KMS-11 (cell line): ENCODE results near the gene TTC28.

Experiments used
- H2AFZ ChIP-seq: fragments of 200-600 bp; sonication (generic); 2 replicates; pipeline ENCODE4 v1.6.1; 2016; ENCODE audit warnings: antibody characterized with exemption, mixed run types, low read depth
- H3K27ac ChIP-seq: fragments of 200-600 bp; sonication (generic); 2 replicates; pipeline ENCODE4 v1.6.1; 2016; ENCODE audit warnings: mild to moderate bottlenecking, mixed run types
- H3K27me3 ChIP-seq: fragments of 200-600 bp; sonication (generic); 2 replicates; pipeline ENCODE4 v1.6.1; 2017; ENCODE audit warnings: mild to moderate bottlenecking, low read depth, mixed run types, moderate library complexity; ENCODE audit not compliant: insufficient read depth
- H3K36me3 ChIP-seq: fragments of 200-600 bp; sonication (generic); 2 replicates; pipeline ENCODE4 v1.6.1; 2017; ENCODE audit warnings: mild to moderate bottlenecking, mixed run types; ENCODE audit not compliant: insufficient read depth
- H3K4me1 ChIP-seq: fragments of 200-600 bp; sonication (generic); 2 replicates; pipeline ENCODE4 v1.6.1; 2016; ENCODE audit warnings: mild to moderate bottlenecking, low read depth, mixed run types; ENCODE audit not compliant: poor library complexity, severe bottlenecking
- H3K4me2 ChIP-seq: fragments of 200-600 bp; sonication (generic); 2 replicates; pipeline ENCODE4 v1.7.0; 2016; ENCODE audit warnings: mild to moderate bottlenecking, mixed run types
- H3K4me3 ChIP-seq: fragments of 200-600 bp; sonication (generic); IDR thresholded peaks from 2 replicates; pipeline ENCODE4 v1.6.1; 2017; ENCODE audit warnings: low read depth, low read length, mixed read lengths; ENCODE audit not compliant: insufficient read depth
- H3K79me2 ChIP-seq: fragments of 200-600 bp; sonication (generic); 2 replicates; pipeline ENCODE4 v1.6.1; 2016; ENCODE audit warnings: low read depth, mixed run types; ENCODE audit not compliant: insufficient read depth
- H3K9ac ChIP-seq: fragments of 200-600 bp; sonication (generic); 2 replicates; pipeline ENCODE4 v1.6.1; 2016; ENCODE audit warnings: mild to moderate bottlenecking, mixed run types
- H4K20me1 ChIP-seq: fragments of 200-600 bp; sonication (generic); 2 replicates; pipeline ENCODE4 v1.6.1; 2016; ENCODE audit warnings: mild to moderate bottlenecking, mixed run types; ENCODE audit not compliant: insufficient read depth
- TF ChIP-seq, protein P1 (sequence below): fragments of 200-600 bp; sonication (generic); conservative IDR thresholded peaks from 2 replicates; pipeline ENCODE4 v1.6.1; 2017; ENCODE audit warnings: low read depth, mild to moderate bottlenecking, antibody characterized with exemption, low read length, moderate library complexity, mixed read lengths

TTC28 gene

GRCh38 chr22:28297504-28297903 lies 382.1 kb downstream of the TTC28 start:
- H3K79me2 ChIP-seq: no peaks in the 10 kb centered on the region
- H2AFZ ChIP-seq: no peak overlapping the region
- no peak overlapping the region for H3K9ac ChIP-seq
- TF ChIP-seq, protein P1, sequence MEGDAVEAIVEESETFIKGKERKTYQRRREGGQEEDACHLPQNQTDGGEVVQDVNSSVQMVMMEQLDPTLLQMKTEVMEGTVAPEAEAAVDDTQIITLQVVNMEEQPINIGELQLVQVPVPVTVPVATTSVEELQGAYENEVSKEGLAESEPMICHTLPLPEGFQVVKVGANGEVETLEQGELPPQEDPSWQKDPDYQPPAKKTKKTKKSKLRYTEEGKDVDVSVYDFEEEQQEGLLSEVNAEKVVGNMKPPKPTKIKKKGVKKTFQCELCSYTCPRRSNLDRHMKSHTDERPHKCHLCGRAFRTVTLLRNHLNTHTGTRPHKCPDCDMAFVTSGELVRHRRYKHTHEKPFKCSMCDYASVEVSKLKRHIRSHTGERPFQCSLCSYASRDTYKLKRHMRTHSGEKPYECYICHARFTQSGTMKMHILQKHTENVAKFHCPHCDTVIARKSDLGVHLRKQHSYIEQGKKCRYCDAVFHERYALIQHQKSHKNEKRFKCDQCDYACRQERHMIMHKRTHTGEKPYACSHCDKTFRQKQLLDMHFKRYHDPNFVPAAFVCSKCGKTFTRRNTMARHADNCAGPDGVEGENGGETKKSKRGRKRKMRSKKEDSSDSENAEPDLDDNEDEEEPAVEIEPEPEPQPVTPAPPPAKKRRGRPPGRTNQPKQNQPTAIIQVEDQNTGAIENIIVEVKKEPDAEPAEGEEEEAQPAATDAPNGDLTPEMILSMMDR: no peak
- no peak overlapping the region; the same call in 1 of the 2 replicates for H3K27ac ChIP-seq
- H3K36me3 ChIP-seq: no peaks in the 10 kb centered on the region
- H3K27me3 ChIP-seq: peaks cover 14% of the 10 kb centered on the region; the same call in 1 of the 2 replicates
- peak overlapping the region; percentile 60 for H3K4me2 ChIP-seq
- no peak overlapping the region for H3K4me3 ChIP-seq
- no peaks in the 10 kb centered on the region for H4K20me1 ChIP-seq
- H3K4me1 ChIP-seq: peaks cover 48% of the 10 kb centered on the region

DNA sequence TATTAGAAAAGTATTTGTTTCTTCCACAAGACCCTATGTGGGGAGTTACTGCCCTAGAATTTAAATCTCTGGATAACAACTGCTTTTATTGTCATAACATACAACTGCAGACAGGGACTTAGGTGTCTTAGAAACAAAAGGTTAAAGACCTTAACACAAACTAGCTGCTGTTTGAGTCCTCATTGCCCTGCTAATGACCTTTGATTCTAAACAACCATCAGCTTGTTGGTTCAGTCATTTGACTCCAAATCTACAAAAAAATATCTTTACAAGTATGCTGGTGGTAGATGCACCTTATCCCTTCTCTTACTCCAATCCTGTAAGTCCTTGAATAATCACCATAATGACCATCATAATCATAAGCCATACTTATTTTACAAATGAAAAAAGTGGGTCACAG lies 383.2 kb downstream of the TTC28 start:
- H3K4me2 ChIP-seq: peak overlapping the region; percentile 60; the same call in 1 of the 2 replicates
- H3K27ac ChIP-seq: no peak overlapping the region

DNA sequence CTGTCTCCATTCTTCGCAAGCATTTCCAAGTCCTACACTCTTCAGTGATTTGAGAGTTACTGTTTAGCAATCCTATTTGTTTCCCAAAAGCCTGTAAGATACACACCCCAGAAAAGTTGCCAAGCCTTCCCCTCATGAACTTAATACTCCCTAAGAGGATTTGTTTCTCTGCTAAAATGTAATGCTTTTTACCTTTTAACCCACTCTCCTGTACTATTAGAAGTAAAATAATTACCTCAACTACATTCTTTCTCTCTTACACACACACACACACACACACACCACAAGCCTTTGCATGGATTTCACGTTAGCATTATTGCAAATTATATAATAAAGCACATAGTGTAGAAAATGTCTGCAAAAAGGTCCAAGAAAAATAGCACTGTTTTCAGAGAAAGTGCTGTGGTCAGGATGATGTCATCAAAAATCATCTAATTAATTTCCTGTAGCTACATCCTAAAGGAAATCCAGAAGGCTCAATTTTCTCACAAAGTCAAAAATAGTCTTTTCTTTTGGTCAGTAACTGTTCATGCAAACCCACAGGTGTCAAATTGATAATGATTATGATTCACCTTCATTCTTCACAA lies 396.5 kb downstream of the TTC28 start:
- Histone ChIP-seq H3K27me3 (no peaks in the 10 kb centered on the region), H2AFZ (no peak overlapping the region), H3K27ac (no peak overlapping the region), H4K20me1 (no peaks in the 10 kb centered on the region), H3K9ac (no peak overlapping the region), H3K4me3 (no peak overlapping the region), H3K4me2 (no peak overlapping the region), H3K4me1 (no peaks in the 10 kb centered on the region), H3K79me2 (no peaks in the 10 kb centered on the region), H3K36me3 (no peaks in the 10 kb centered on the region)
- TF ChIP-seq, protein P1: no peak

More for the DNA sequence above, 383.2 kb downstream of the TTC28 start:
- TF ChIP-seq, protein P1: no peak
- no peak overlapping the region for H2AFZ ChIP-seq
- H3K79me2 ChIP-seq: no peaks in the 10 kb centered on the region
- no peak overlapping the region for H3K9ac ChIP-seq
- H3K4me3 ChIP-seq: no peak overlapping the region
- peaks cover 48% of the 10 kb centered on the region for H3K4me1 ChIP-seq
- no peaks in the 10 kb centered on the region for H3K36me3 ChIP-seq
- H4K20me1 ChIP-seq: no peaks in the 10 kb centered on the region
- peaks cover 14% of the 10 kb centered on the region; the same call in 1 of the 2 replicates for H3K27me3 ChIP-seq

DNA sequence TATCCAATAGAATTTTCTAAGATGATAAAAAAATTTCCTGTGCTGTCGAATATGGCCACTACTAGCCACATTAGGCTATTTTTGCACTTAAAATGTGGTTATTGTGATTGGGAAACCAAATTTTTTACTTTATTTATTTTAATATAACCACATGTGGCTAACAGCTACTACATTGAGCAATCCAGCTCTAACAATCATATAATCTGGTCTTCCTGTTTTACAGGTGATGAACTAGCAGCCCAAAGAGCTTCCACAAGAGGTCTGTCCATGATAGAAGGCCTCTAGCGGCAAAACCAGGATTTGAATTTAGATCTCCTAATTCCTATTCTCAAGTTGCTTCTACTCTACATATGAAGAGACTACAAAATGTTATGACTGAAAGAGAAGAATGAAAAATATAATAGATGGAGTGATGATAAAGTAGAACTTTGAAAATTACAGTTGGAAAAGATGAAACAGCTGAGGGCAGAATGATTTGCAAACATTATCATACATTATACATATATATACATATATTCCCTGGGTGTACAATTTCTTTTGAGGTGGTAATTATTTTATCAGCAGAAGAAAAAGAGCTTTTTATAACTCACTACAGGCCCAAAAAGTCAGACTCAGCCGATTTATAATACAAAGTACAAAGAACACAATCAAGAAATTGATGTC lies 397.1 kb downstream of the TTC28 start:
- Histone ChIP-seq H3K79me2 (no peaks in the 10 kb centered on the region), H4K20me1 (no peaks in the 10 kb centered on the region), H3K27me3 (no peaks in the 10 kb centered on the region), H3K36me3 (no peaks in the 10 kb centered on the region), H2AFZ (no peak overlapping the region), H3K9ac (no peak overlapping the region), H3K27ac (no peak overlapping the region), H3K4me1 (no peaks in the 10 kb centered on the region), H3K4me2 (no peak overlapping the region), H3K4me3 (no peak overlapping the region)
- TF ChIP-seq, protein P1: no peak
